GM18858 (cell line): ENCODE data around the gene NEDD4.
"Not testable (repeated sequence)": the region's sequence is repeated elsewhere in the genome, so short reads cannot be mapped to it uniquely, and the experiment has no call there.

Experiments
- ATAC-seq: cut with Tn5 transposase; IDR thresholded peaks from one replicate; pipeline ENCODE4 v1.9.1; 2021; ENCODE audit not compliant: unreplicated experiment

The NEDD4 gene

DNA sequence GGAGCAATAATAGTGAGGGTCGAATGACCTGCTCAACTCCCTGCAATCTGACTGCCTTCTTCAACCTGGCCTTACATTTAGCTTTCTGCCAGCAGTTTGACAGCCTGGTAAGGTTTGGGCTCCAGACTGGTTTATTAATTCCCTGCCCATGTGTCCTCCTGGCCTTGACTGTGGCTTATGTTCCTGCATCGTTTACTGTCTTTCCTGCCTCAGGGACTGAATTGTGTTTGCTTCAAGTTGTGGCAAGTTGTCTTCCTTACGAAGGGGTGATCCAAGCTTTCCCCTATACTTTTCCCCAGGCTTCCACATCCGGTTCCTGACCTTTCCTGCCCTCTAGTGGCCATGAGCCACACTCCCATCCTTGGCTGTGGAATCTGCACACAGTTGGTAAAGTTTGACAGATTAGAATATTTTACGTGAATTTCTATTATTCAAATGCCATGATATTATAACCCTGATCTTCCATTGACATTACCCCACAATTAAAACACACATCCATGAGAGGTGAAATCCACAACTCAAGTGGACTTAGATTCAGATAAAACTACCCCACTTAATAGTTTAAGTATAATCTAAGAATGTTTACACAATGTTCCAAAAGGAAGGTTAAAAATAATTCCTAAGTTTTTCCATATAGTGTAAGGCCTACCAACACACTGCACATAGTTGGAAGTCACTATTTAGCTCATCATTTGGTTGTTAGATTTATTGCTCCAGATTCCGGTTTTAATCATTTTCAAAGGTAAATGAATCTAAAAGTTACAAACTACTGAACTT is 95.7 kb downstream of the NEDD4 start:
- ATAC-seq: no peak

DNA sequence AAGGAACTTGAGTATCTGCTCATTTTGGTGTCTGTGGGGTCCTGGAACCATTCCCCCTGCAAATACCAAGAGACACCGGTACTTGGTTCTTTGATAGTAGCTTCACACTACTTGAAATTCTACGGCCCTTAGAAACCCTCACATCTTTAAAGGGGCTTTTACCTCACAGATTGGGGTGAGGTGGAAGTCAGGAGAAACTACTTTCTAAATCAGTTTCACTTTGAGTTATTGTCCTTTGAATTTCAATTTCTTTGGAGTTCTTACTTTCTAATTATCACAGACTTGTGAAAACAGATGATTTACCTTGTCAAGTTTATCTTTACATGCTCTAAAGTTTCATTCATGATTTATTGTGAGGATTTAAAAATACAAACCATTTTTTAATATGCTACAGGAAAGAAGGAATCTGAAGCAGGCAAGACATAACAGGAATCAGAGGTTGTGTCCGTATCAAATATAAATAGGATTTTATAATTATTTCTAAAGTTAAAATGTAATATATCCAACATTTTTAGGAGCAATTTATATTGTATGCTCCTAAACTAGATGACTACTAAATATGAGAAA is 98.9 kb downstream of the NEDD4 start:
- ATAC-seq: peak; percentile 44

DNA sequence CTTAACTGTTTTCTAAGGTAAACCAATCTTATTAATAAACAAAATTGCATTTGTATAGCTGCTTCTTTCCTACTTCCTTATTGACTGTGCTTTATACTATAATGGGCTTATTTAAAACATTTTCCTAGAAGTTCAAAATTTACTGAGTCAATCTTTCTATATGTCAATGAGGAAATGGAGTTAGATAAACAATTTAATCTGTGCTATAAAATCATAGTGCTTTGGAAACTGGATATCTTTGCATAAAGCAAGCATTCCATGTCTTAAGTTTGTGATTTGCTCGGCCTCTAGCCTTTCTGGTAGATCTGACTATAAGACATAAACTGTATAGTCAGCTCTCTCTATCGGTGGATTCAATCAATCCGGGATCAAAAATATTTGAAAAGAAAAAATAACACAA is 99.6 kb downstream of the NEDD4 start:
- ATAC-seq: no peak

DNA sequence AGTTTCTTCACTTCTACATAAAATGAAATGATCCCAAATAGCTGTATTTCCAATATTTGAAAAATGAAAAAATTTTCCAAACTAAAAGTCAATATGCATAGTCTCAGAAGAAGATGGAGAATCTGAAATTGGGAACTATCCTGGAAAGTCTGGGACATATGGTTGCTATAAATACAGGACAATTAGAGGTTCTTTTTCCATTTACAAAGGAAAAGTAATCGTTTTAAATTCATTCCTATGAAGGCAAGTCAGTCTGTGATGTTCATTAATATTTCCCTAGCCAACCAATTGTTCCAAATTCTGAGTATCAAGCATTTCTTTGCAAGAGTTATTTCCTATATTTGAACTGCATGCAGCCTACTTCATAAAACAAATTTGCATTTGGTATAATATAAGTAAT is 102.2 kb downstream of the NEDD4 start:
- no peak for ATAC-seq

DNA sequence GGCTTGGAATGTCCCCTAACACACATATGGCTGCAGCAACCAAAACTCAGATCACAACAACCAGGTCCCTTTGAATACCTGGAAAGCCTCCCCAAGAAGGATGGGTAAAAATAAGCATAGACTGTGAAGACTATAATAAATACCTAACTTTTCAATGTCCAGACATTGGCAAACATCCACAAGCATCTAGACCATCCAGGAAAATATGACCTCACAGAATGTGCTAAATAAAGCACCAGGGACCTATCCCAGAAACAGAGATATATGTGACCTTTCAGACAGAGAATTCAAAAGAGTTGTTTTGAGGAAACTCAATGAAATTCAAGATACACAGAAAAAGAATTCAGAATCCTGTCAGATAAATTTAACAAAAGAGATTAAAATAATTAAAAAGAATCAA is 109.2 kb downstream of the NEDD4 start:
- no peak for ATAC-seq

DNA sequence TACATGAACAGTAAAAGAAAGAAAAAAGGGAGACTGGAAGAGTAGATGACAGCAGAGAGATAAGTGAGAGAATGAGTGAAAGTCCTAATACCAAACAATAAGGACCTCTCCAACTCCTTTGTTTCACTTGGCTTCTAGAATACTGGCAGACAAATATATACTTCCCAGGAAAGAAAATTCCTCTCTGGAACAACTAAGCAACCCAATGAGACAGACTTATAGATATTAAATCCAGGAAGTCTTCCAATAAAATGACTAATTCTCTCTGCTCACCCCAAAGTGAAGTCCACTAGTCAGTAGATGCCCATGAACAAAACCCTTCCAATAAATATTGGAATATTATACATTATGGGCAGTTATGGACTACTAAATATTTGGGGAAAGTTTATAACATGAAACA is 114.2 kb downstream of the NEDD4 start:
- no peak for ATAC-seq

DNA sequence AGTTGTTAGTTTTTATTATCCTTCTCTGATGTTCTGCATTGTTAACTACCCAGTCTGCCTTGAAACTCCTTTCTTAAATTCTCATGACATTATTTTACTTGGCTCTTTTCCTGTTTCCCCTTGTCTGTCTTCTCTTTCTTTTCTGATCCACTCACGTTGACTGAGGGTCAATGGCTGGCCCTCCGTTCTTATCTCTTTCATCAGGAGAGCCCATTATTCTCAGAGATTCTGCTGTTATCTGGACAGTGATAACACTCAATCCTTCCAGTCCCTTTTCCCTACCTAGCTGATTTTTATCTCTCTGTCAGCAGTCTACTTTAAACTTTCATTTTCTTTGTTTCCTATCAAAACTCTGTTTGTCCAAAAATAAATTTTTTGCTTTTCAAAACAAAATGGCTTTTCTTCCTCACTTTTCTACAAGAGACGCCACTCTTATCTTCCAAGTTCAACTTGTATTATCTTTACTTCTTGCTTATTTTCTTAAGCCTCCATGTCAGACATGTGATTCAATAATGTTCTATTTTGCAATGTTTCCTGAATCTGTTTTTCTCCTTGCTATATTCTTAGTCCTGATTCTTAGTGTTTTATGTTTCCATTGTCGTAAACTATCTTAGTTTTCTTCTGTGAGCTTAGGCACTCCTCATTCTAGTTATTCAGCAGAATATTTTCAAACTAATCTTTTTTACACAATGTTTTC is 120.2 kb downstream of the NEDD4 start:
- no peak for ATAC-seq

DNA sequence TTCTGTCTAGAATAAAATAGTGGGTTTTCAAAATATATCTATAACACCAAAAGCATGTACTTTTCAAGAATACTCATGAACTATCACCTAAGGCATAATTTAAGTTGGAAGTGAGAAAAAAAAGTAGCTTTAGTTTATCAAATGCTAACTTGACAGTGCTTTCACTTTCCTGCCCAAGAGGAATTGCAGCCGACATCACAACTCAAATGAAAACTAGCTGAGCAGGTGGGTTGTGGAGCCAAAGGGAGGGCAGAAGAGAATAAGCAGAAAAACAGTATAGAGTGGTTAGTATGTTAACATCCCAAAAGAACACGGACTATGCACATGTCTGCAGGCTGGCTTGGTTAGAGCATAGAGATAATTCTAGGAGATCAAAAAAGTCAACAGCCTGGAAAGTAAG is 120.9 kb downstream of the NEDD4 start:
- ATAC-seq: no peak

DNA sequence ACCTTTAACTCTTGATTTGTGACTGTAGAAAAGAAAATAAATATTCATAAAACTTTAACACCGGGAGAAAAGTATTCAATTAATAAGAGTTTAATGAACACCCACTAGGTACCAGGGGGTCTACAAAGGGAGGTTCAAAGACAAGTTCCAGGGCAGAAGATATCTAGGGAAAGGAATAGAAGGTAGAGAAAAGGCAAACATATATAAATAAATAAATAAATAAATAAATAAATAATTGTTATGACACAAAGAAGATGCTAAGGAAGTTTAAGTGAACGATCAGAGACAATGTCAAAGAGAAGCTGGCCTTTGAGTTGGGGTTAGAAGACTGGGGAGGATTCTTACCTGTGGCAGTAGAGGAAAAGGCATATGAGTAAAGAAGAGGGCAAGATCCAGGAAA is 123.8 kb downstream of the NEDD4 start:
- no peak for ATAC-seq

DNA sequence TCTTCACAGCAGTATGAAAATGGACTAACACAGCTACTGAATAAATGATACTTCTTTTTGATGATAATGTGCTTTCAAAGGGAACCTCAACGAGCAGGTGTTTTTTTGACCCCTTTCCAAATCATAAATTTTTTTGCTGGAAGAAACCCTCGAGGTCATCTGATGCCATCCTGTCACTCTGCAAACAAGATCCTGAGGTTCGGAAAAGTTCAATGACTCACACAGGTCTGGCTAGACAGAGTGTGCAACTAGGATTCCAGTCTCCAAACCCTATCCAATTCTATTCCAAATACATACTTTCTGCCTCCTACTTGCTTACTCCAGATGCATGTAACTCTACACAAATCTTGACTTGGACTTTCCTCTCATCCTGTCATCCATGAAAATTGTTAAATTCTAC is 124.7 kb downstream of the NEDD4 start:
- no peak for ATAC-seq

DNA sequence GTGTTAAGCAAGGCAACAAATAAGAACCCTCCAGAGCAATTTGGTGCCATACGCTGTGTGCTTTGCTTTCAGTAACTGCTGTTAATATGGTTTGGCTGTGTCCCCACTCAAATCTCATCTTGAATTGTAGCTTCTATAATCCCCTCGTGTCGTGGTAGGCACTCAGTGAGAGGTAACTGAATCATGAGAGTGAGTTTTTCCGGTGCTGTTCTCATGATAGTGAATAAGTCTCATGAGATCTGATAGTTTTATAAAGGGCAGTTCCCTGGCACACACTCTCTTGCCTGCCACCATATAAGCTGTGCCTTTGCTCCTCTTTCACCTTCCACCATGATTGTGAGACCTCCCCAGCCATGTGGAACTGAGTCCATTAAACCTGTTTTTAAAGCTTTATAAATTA is 125.1 kb downstream of the NEDD4 start:
- not testable (repeated sequence) for ATAC-seq

DNA sequence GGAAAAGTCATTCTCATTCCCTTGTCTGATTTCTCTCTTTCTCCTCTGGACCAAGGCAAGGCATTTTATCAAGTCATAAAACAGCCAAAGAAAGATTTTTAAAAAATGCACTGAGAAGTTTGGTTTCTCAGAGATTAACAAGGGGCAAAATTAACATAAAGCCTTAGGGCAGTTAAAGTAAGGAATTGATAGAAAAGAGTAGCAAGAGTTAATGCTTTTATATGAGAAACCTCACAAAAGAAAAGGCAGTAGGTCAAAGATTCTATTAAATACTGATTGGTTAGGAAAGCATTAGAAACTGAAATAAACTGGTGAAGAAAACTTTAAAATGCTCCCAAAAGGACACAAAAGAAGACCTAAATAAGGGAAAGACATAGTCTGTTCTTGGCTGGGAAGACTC is 129.5 kb downstream of the NEDD4 start:
- ATAC-seq: no peak

DNA sequence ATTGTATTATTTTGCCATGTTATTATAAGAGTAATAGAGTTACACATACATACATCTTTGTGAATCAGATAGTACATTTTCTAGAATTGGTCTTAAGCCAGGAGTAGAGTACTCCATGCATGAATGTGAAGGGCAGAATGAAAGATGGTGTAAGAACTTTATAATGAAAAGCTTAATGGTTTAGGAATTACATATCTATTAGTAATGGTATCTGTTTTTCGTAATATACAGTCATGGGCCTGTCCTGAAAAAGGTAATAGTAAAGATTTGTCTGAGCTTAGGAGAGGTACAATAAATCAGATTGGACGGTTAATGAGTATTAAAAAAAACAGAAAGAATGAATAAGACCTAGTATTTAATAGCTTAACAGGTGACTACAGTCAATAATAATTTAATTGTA is 132.3 kb downstream of the NEDD4 start:
- ATAC-seq: no peak

DNA sequence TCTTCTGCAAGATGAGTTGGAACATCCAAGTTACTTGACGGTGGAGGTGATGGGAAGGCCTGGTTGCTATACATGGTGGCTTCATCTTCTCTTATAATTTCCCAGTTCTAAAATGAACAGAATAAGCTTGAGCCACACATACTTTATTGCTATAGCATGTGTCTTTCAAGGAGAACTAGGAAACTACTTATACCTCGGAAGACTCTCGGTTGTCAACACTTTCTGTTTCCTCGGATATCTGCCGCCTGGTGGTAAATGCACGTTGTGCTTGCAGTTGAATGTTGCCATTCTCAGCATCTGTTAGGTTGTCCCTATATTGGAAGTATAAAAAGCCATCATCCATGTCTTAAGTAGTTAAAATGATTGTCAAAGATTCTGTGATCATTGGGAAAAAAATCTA is 132.9 kb downstream of the NEDD4 start:
- ATAC-seq: no peak

DNA sequence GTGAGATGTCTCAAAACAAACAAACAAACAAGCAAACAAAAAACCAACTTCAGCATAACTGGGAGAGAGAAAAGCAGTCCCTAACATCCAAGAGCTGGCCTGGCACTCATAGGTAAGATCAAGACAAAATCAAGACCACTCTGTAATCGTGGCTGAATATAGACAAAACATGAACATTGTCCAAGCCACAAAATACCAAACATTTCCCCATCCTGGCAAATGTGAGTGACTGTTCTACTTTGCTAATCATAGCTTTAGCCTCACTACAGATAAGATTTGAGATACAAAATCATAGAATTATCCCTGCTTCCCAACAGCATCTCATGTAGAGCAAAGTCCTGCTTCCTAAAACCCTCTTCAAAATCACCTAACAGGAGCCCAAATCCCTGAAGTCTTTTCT is 133.7 kb downstream of the NEDD4 start:
- ATAC-seq: no peak

DNA sequence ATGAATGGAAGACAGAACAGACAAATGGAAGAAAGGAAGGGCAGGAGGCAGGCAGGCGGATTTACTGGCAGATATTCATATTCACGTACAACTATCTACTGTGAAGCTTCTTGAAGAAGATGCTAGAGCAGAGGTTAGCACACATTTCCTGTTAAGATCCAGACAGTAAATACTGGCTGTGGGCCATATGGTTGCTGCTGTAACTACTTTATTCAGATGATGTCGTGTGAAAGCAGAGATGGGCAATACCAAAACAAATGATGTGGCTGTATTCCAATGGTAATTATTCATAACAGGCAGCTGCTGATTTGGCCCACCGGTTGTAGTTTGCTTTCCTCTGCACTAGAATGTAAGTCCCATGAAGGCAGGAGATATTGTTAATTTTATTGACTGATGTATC is 134.8 kb downstream of the NEDD4 start:
- no peak for ATAC-seq

DNA sequence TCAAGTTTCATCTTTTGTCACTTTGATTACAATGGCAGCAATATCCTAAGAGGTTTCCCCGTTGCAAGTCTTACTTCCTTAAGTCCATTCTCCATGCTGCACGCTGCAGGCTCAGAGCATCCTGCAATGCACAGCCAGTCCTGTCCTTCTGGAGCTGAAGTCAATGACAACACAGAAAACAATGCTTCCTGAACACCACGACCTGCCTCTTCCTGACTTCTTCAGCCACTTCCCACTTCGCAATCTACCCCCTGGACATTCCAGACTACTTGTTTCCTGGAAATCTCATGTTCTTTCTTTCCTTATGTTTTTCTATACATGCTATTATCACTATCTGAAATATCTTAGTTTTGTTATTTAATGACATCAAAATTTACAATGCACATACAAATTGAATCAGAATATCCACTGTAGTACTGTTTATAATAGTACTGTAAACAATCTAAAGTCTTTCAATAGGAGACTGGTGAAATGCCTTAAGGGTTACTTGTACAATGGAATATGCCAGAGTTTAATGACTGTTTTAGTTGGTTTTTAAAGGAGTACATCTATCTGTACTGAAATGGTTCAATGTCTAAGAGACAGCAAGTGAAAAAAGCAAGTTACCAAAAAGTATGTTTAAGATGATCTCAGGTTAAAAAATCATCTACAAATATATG is 136.8 kb downstream of the NEDD4 start:
- no peak for ATAC-seq

DNA sequence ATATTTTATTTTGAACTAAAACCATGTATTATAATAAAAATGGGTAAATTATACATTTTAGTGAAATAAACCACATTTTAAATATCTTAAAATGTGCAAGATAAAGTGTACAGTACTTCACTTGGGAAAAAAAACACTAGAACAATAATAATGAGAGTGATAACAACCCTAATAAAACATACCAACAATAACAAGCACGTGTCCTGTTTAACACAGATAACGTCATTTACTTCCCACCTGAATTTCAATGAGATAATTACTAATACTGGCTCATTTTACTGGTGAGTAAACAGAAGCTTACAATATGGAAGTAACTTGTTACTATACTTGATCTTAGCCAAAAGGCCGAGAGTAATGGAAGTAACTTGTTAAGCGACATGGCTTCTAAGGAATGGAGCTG is 140.3 kb downstream of the NEDD4 start:
- no peak for ATAC-seq

DNA sequence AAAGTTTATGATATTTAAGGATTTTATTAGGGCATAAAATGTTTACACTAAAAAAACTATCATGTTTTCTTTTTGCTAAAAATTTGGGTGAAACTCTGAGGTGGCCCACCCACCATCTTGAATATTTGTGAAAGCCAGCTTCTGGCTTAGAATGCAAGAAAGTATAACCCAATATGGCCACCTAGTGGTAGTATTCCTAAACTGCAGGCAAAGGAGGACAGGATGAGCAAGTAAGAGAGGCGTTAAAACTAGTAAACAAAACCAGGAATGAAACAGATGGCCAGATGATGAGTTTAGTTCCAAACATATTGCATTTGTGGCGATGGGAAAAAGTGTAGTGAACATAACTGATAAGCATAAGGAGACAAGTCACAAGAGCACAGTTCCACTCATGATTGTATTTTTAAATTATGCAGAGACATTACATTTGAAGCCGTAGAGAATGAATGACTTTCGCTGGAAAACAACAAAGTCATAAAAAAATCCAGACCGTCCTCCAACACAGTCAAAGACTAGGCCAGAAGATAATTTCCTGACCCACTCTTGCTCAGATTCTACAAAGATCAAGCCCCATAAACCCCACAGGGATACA is 147.2 kb downstream of the NEDD4 start:
- ATAC-seq: no peak

DNA sequence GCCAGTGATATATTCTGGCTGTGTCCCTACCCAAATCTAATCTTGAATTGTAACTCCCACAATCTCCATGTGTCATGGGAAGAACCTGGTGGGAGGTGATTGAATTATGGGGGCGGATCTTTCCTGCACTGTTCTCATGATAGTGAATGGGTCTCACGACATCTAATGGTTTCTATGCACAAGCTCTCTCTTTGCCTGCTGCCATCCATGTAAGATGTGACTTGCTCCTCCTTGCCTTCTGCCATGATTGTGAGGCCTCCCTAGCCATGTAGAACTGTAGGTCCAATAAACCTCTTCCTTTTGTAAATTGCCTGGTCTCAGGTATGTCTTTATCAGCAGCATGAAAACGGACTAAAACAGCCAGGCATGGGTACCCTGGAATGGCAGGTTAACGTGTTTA is 150.5 kb downstream of the NEDD4 start:
- not testable (repeated sequence) for ATAC-seq

DNA sequence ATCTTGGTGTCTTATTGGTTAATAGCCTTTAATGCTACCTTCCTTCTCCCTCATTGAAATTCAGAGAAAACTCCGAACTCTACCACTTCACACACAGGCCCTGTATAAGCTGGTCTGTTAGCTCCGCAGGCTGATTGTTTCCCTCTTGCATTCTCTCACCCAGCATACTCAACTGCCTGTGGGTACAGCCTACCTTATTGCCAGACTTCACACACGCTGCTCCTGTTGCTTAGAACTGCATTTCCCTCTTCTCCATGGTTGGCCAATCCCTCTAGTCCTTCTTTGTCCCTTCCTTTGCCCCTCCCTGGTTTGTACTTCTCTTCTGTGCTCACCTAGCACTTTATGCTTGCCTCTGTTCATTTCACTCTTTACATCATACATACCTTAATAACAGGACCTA is 157.5 kb downstream of the NEDD4 start:
- no peak for ATAC-seq

DNA sequence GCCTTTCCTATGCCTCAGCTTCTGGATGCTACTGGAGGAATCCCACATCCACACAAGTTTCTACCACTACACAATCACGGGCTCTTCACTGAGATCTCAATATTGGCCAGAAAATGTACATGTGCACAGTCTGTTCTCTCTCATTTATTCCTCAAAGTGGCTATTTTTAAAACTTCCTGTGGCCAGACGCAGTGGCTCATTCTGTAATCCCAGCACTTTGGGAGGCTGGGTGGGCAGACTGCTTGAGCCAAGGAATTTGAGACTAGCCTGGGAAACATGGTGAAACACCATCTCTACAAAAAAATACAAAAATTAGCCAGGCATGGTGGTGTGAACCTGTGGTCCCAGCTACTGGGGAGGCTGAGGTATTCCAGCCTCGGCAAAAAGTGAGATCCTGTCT is 159.1 kb downstream of the NEDD4 start:
- no peak for ATAC-seq
